HepG2 (cell line): ENCODE measurements around the gene GTF2A1L.

Experiments
- SMC3 ChIP-seq: IDR thresholded peaks from 2 replicates; pipeline ENCODE4 v1.6.1; 2011; ENCODE audit warnings: low read length, improper control_type of control experiment
- TOPORS ChIP-seq: sonication (generic); formaldehyde crosslinking; IDR thresholded peaks from 2 replicates; pipeline ENCODE4 v1.8.0; 2023; ENCODE audit warnings: mild to moderate bottlenecking, missing genetic modification reagents

DNA sequence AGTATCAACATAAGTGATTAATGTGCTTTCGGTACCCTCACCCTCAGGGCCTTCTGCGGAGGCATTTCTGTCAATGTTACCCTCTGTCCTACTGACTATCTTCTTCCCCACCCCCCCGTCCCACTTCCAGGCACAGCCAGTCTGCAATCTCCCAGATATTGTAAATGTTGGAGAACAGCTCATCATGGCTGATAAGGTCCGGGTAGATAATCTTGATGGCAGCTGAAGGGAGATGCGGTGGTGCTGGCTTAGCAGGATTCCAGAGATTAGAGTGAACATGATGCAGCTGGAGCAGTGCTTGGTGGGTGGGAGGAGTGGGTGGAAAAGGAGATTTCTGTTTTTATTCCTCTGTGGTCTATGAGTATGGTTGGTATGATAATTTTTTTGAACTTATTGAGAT, 15.5 kb downstream of the GTF2A1L start:
- no peak for TF ChIP-seq SMC3
- no peak for TF ChIP-seq TOPORS (CRISPR knock-in tag)
